Measurements from ENCODE around the gene H2BW2.
"Not testable (repeated sequence)": the region's sequence is repeated elsewhere in the genome, so short reads cannot be mapped to it uniquely, and the experiment has no call there.

H2BW2 gene

DNA sequence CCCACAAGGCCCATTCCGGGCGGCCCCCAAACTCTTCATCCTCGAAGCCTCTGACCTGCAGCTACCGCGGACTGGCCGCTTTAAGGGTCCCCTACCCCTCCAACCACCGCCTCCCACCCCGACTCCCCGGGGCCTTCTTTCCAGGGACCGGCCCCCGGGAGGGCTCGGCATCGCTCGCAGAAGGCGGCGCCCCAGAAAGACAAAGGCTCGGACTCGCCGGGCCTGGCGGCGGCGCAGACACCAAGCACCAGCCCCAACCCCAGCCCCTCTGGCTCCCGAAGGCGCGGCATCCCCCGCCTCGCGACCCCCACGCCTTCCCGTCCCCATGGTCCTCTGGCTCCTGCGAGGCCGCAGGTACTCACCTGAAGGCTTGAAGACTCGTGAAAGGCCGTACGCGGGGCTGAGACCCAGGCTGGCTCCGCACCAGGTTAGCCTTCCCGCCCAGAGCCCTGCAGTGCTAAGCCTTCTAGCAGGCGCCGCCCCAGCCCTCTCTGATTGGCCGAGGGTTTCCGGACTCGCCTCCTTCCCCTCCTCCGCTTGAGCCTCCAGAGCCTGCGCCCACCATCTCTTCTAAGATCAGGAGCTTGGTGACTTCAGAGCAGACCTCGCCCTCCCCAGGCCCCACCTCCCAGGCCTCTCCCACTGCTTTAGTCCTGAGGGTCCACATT, 36.2 kb downstream of the H2BW2 start, which contains the start of gene TMSB15C:
TSS of gene TMSB15C (minus strand) at position 459 of the 668 bp plus-strand sequence.
- not testable (repeated sequence) for TF ChIP-seq SIN3A (IDR thresholded peaks at IDR 0.05; ENCODE audit: borderline replicate concordance, insufficient read depth, low read length); FOXP2 (optimal IDR thresholded peaks at IDR 0.05; ENCODE audit: borderline replicate concordance, extremely low read depth, extremely low read length, insufficient read depth)
- TF ChIP-seq, protein P1, sequence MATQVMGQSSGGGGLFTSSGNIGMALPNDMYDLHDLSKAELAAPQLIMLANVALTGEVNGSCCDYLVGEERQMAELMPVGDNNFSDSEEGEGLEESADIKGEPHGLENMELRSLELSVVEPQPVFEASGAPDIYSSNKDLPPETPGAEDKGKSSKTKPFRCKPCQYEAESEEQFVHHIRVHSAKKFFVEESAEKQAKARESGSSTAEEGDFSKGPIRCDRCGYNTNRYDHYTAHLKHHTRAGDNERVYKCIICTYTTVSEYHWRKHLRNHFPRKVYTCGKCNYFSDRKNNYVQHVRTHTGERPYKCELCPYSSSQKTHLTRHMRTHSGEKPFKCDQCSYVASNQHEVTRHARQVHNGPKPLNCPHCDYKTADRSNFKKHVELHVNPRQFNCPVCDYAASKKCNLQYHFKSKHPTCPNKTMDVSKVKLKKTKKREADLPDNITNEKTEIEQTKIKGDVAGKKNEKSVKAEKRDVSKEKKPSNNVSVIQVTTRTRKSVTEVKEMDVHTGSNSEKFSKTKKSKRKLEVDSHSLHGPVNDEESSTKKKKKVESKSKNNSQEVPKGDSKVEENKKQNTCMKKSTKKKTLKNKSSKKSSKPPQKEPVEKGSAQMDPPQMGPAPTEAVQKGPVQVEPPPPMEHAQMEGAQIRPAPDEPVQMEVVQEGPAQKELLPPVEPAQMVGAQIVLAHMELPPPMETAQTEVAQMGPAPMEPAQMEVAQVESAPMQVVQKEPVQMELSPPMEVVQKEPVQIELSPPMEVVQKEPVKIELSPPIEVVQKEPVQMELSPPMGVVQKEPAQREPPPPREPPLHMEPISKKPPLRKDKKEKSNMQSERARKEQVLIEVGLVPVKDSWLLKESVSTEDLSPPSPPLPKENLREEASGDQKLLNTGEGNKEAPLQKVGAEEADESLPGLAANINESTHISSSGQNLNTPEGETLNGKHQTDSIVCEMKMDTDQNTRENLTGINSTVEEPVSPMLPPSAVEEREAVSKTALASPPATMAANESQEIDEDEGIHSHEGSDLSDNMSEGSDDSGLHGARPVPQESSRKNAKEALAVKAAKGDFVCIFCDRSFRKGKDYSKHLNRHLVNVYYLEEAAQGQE (IDR thresholded peaks at IDR 0.05; ENCODE audit: insufficient read depth in 1 of 2, low read depth in 2 of 2, low read length in 2 of 2) = not testable (repeated sequence)

DNA sequence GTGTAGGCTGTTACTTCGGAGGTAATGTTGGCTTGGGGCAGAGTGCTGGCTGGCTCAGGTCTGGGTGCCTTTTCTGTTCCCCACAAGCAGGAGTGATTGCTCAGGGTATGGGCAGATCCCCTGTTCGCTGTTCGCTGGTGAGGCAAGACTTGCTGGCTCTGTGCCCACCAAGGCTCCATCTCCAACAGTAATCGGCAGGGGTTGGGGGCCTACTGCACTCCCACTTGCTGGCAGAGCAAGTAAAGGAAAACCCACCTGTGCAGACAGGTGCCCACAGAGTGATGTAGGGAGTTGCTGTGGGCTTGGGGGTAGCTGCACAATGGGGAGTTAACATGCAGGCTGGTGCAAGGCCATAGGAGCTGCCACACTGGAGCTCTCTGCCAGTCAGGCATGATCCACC, 44.3 kb downstream of the H2BW2 start:
- no peak for TF ChIP-seq SIN3A (IDR thresholded peaks at IDR 0.05; ENCODE audit: borderline replicate concordance, insufficient read depth, low read length)
- no peak for TF ChIP-seq POLR2AphosphoS5 (IDR thresholded peaks at IDR 0.05; ENCODE audit: low read depth, low read length)
- TF ChIP-seq, protein P1 (IDR thresholded peaks at IDR 0.05; ENCODE audit: insufficient read depth in 1 of 2, low read depth in 2 of 2, low read length in 2 of 2) = no peak
- TF ChIP-seq TAF1 (IDR thresholded peaks at IDR 0.05; ENCODE audit: borderline replicate concordance, insufficient read depth, low read length) = no peak
- no peak for TF ChIP-seq FOXP2 (optimal IDR thresholded peaks at IDR 0.05; ENCODE audit: borderline replicate concordance, extremely low read depth, extremely low read length, insufficient read depth)

DNA sequence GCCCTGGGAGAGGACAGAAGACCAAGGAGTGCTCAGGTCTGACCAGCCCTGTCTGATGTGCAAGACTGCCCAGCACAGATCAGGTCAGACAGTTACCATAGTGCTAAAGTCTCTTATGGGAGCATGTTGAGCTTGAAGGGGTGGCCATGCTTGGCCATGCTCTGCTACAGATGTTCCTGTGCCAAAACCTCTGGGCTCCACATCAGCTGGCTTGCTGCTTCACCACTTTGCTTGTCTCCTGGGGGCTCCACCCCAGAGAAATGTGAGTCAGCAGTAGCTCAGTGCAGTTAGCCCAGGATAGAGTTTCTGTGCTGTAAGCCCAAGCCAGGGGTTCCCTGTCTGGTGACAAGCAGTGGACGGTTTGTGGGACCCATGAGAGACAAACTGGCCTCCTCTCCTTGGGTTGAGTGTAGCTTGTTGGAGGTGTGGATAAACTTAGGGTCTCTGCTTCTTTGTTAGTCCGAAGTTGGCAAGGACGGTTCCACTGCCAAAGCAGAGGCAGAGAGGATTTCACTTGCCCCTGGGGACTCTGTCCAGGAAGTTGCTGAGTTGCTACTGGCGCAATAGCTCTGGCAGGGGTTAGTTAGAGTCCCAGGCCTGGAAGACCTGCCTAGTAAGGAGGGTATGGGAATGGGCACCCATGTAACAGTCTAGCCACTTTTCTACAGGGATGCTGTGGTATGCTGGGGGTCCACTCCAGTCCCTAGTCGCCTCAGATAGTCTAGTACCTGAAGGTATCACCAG, 45.0 kb downstream of the H2BW2 start:
- TF ChIP-seq, protein P1 (IDR thresholded peaks at IDR 0.05; ENCODE audit: insufficient read depth in 1 of 2, low read depth in 2 of 2, low read length in 2 of 2) = no peak
- TF ChIP-seq SIN3A (IDR thresholded peaks at IDR 0.05; ENCODE audit: borderline replicate concordance, insufficient read depth, low read length) (no peak), POLR2AphosphoS5 (IDR thresholded peaks at IDR 0.05; ENCODE audit: low read depth, low read length) (no peak)

DNA sequence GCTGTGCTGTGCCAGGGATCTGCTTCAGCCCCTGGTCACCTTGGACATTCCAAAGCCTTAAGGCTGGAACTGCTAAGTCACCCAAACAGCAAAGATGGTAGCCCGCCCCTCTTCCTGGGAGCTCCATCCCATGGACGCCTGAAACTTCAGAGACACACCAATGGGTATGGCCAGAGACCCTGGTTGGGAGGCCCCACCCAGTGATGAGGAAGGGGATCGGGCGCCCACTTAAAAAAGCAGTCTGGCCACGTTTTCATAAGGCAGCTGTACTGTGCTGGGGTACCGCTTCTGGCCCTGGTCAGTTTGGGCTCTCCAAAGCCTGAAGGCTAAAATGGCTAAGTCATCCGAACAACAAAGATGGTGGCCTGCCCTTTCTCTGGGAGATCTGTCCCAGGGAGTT, 45.7 kb downstream of the H2BW2 start:
- TF ChIP-seq FOXP2 (optimal IDR thresholded peaks at IDR 0.05; ENCODE audit: borderline replicate concordance, extremely low read depth, extremely low read length, insufficient read depth) (no peak), TAF1 (IDR thresholded peaks at IDR 0.05; ENCODE audit: borderline replicate concordance, insufficient read depth, low read length) (no peak), SIN3A (IDR thresholded peaks at IDR 0.05; ENCODE audit: borderline replicate concordance, insufficient read depth, low read length) (no peak), POLR2AphosphoS5 (IDR thresholded peaks at IDR 0.05; ENCODE audit: low read depth, low read length) (no peak)
- TF ChIP-seq, protein P1 (IDR thresholded peaks at IDR 0.05; ENCODE audit: insufficient read depth in 1 of 2, low read depth in 2 of 2, low read length in 2 of 2) = no peak
